SU-DHL-6 (cell line): ENCODE data around the gene KLRF1.

ENCODE experiments used
- EZH2phosphoT487 ChIP-seq: fragments of 200-600 bp; sonication (generic), shearing (Covaris generic); conservative IDR thresholded peaks from 2 replicates; pipeline ENCODE4 v1.6.1; 2018; ENCODE audit warnings: mild to moderate bottlenecking, antibody characterized with exemption, low read length, moderate library complexity, mixed read lengths
- TF ChIP-seq, protein P1 (sequence below): fragments of 200-600 bp; sonication (generic); IDR thresholded peaks from one replicate; pipeline ENCODE4 v1.5.1; 2017; ENCODE audit warnings: antibody characterized with exemption, mild to moderate bottlenecking, low read length, moderate library complexity; ENCODE audit not compliant: insufficient read depth, poor library complexity, severe bottlenecking

- TF ChIP-seq, protein P1, sequence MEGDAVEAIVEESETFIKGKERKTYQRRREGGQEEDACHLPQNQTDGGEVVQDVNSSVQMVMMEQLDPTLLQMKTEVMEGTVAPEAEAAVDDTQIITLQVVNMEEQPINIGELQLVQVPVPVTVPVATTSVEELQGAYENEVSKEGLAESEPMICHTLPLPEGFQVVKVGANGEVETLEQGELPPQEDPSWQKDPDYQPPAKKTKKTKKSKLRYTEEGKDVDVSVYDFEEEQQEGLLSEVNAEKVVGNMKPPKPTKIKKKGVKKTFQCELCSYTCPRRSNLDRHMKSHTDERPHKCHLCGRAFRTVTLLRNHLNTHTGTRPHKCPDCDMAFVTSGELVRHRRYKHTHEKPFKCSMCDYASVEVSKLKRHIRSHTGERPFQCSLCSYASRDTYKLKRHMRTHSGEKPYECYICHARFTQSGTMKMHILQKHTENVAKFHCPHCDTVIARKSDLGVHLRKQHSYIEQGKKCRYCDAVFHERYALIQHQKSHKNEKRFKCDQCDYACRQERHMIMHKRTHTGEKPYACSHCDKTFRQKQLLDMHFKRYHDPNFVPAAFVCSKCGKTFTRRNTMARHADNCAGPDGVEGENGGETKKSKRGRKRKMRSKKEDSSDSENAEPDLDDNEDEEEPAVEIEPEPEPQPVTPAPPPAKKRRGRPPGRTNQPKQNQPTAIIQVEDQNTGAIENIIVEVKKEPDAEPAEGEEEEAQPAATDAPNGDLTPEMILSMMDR: no peak
- no peak for TF ChIP-seq EZH2phosphoT487
Measured at GRCh38 chr12:9868311-9868801, 41.1 kb downstream of the KLRF1 start.
